NT2/D1 (cell line): Measurements from ENCODE around the gene CA5A.
A peak's percentile ranks its signal among the peaks of the same experiment; 100 is the strongest.
"Not testable (repeated sequence)": the region's sequence is repeated elsewhere in the genome, so short reads cannot be mapped to it uniquely, and the experiment has no call there.

Source experiments
- DNase-seq: peaks from one replicate; pipeline ENCODE4 v3.0.0-alpha.2; 2011; ENCODE audit warnings: low read depth, low spot score
- H3K27me3 ChIP-seq: 2 replicates; pipeline ENCODE4 v1.6.0; 2011; ENCODE audit warnings: mild to moderate bottlenecking; ENCODE audit not compliant: insufficient read length, insufficient read depth
- H3K36me3 ChIP-seq: 2 replicates; pipeline ENCODE4 v1.6.1; 2011; ENCODE audit warnings: mild to moderate bottlenecking, low read length, mixed read lengths; ENCODE audit not compliant: insufficient read depth, insufficient read length
- H3K4me1 ChIP-seq: 2 replicates; pipeline ENCODE4 v1.5.1; 2011; ENCODE audit not compliant: insufficient read depth, insufficient read length
- H3K4me3 ChIP-seq: 2 replicates; pipeline ENCODE4 v1.5.1; 2011; ENCODE audit warnings: low read depth; ENCODE audit not compliant: insufficient read length
- H3K9ac ChIP-seq: 2 replicates; pipeline ENCODE4 v1.6.0; 2011; ENCODE audit warnings: low read depth; ENCODE audit not compliant: insufficient read length
- H3K9me3 ChIP-seq: 2 replicates; pipeline ENCODE4 v1.5.1; 2011; ENCODE audit warnings: mild to moderate bottlenecking, low read length; ENCODE audit not compliant: insufficient read depth
- SUZ12 ChIP-seq: IDR thresholded peaks from 2 replicates; pipeline ENCODE4 v1.6.1; 2011; ENCODE audit not compliant: insufficient read length, insufficient read depth; ENCODE audit errors: extremely low read depth
- YY1 ChIP-seq: IDR thresholded peaks from 2 replicates; pipeline ENCODE4 v1.6.1; 2011; ENCODE audit not compliant: insufficient read length, insufficient read depth
- ZNF274 ChIP-seq: IDR thresholded peaks from 2 replicates; pipeline ENCODE4 v1.6.1; 2011; ENCODE audit warnings: mild to moderate bottlenecking, low read depth, low read length

Gene CA5A

GRCh38 chr16:87864331-87864989, 71.9 kb downstream of the CA5A start:
- H3K4me1 ChIP-seq = peaks cover 24% of the 10 kb centered on the region
- no peaks in the 10 kb centered on the region for H3K27me3 ChIP-seq
- TF ChIP-seq ZNF274 (no peak), SUZ12 (no peak), YY1 (no peak)
- no peak for DNase-seq
- H3K36me3 ChIP-seq = peaks cover 80% of the 10 kb centered on the region
- H3K4me3 ChIP-seq = no peak overlapping the region
- no peak overlapping the region for H3K9ac ChIP-seq
- no peaks in the 10 kb centered on the region for H3K9me3 ChIP-seq

DNA sequence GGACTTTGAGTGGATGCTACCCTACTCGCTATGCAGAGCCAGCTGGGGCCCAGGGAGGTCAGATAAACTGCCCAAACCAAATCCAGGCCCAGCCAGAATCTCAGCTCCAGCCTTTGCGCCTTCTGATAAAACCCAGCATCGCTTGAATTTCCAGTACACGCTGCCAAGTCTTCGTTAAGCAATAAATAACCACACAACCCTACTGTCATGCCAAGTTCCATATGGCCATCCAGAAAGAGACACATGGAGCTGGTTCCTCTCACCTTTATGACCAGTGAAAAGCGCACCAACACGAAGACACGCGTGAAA, 73.0 kb downstream of the CA5A start:
- H3K9ac ChIP-seq, H3K4me3 ChIP-seq, DNase-seq, H3K9me3 ChIP-seq, H3K27me3 ChIP-seq: not testable (repeated sequence)
- Histone ChIP-seq H3K4me1 (peaks cover 25% of the 10 kb centered on the region), H3K36me3 (peaks cover 86% of the 10 kb centered on the region)

- H3K4me3 ChIP-seq, H3K9ac ChIP-seq, H3K9me3 ChIP-seq, DNase-seq, H3K27me3 ChIP-seq: not testable (repeated sequence)
- H3K36me3 ChIP-seq = peaks cover 86% of the 10 kb centered on the region
- H3K4me1 ChIP-seq = peaks cover 29% of the 10 kb centered on the region
Observed at GRCh38 chr16:87862597-87863326, 73.6 kb downstream of the CA5A start.

- H3K4me3 ChIP-seq, DNase-seq, H3K9me3 ChIP-seq, H3K27me3 ChIP-seq: not testable (repeated sequence)
- Histone ChIP-seq H3K9ac (peak overlapping the region; percentile 26), H3K36me3 (peaks cover 88% of the 10 kb centered on the region), H3K4me1 (peaks cover 33% of the 10 kb centered on the region)
Observed at GRCh38 chr16:87861300-87862099, 74.8 kb downstream of the CA5A start.

DNA sequence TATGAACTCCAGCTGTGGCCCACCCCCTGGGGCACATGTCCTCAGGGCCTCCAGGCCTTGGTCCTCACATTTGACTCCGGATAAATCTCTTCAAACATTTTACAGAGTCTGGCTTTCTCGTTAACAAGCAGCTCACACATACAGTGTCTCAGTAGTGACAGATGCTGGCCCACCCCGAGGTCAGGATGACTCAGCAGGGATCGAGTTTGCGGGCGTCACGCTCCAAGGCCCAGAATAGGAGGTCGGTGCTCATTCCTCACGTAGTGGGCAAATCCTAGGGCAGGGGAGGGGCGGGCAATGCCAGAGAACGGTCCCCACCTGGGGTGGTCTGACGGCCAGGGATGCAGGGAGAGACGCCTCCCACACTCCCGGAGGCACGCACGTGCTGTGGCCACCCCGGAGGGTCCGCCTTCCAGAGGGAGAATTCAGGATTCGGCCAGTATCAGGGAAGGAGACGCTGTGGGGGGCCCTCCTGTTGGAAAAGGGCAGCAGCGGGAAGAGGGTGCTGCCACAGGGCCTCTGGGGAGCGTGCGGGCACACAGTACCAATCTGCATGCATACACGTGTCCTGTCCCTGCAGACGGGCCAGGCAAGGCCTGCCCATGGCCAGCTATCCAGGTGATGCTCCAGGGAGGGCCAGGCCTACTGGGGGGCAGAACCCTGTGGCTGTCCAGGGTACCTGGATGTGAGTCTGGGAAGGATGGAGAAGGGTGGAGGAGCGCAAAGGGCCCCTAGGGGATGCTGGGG, 75.6 kb downstream of the CA5A start:
- H3K4me1 ChIP-seq = peaks cover 37% of the 10 kb centered on the region
- no peak overlapping the region for H3K9ac ChIP-seq
- DNase-seq = no peak
- no peaks in the 10 kb centered on the region for H3K27me3 ChIP-seq
- H3K9me3 ChIP-seq = no peaks in the 10 kb centered on the region
- peaks cover 89% of the 10 kb centered on the region for H3K36me3 ChIP-seq
- no peak overlapping the region for H3K4me3 ChIP-seq
- no peak for TF ChIP-seq YY1
- TF ChIP-seq ZNF274 = no peak
- TF ChIP-seq SUZ12 = no peak

GRCh38 chr16:87858151-87858993, 78.0 kb downstream of the CA5A start:
- peaks cover 39% of the 10 kb centered on the region for H3K4me1 ChIP-seq
- not testable (repeated sequence) for H3K9me3 ChIP-seq, DNase-seq, H3K4me3 ChIP-seq, H3K9ac ChIP-seq, H3K27me3 ChIP-seq
- peaks cover 88% of the 10 kb centered on the region for H3K36me3 ChIP-seq

- Histone ChIP-seq H3K36me3 (peaks cover 92% of the 10 kb centered on the region), H3K4me1 (peaks cover 46% of the 10 kb centered on the region), H3K9ac (no peak overlapping the region), H3K4me3 (no peak overlapping the region), H3K9me3 (no peaks in the 10 kb centered on the region), H3K27me3 (no peaks in the 10 kb centered on the region)
- no peak for DNase-seq
- TF ChIP-seq SUZ12 (no peak), YY1 (no peak), ZNF274 (no peak)
Observed at GRCh38 chr16:87856791-87857228, 79.5 kb downstream of the CA5A start.
